SK-N-SH treated with all-trans-retinoic acid at 6 μM for 48 hours (cell line): ENCODE data around the gene BCL3.

Experiments used
- ATAC-seq: fragments of 200-7000 bp; cut with Tn5 transposase; 3 replicates; pipeline ENCODE4 v1.9.1; 2020; ENCODE audit warnings: mild to moderate bottlenecking, moderate library complexity
- ARNTL ChIP-seq: fragments of 450-650 bp; formaldehyde crosslinking; IDR thresholded peaks from 2 replicates; pipeline ENCODE4 v1.5.0; 2020; ENCODE audit warnings: low read depth, mild to moderate bottlenecking, moderate library complexity, borderline replicate concordance
- BACH2 ChIP-seq: fragments of 250-450 bp; sonication (Bioruptor Pico); IDR thresholded peaks from 2 replicates; pipeline ENCODE4 v1.9.0; 2021; ENCODE audit warnings: mild to moderate bottlenecking, borderline replicate concordance
- CREB5 ChIP-seq: fragments of 250-450 bp; sonication (Bioruptor Pico); IDR thresholded peaks from 2 replicates; pipeline ENCODE4 v1.5.1; 2020; ENCODE audit warnings: low read depth, mild to moderate bottlenecking, moderate library complexity
- CSDC2 ChIP-seq: fragments of 250-450 bp; sonication (Bioruptor Pico); IDR thresholded peaks from 2 replicates; pipeline ENCODE4 v1.5.0; 2020; ENCODE audit warnings: mild to moderate bottlenecking, moderate library complexity
- CSRNP3 ChIP-seq: fragments of 250-450 bp; sonication (Bioruptor Pico); IDR thresholded peaks from 2 replicates; pipeline ENCODE4 v1.5.1; 2021; ENCODE audit warnings: mild to moderate bottlenecking, moderate library complexity
- ESRRG ChIP-seq: fragments of 250-450 bp; sonication (Bioruptor Pico); IDR thresholded peaks from 2 replicates; pipeline ENCODE4 v1.6.1; 2021; ENCODE audit warnings: mild to moderate bottlenecking
- GLIS3 ChIP-seq: fragments of 250-450 bp; sonication (Bioruptor Pico); IDR thresholded peaks from 2 replicates; pipeline ENCODE4 v1.5.0; 2020; ENCODE audit warnings: mild to moderate bottlenecking, moderate library complexity
- ISL1 ChIP-seq: fragments of 250-450 bp; sonication (Bioruptor Pico); IDR thresholded peaks from 2 replicates; pipeline ENCODE4 v2.1.2; 2022; ENCODE audit warnings: mild to moderate bottlenecking, moderate library complexity
- OSR1 ChIP-seq: fragments of 250-450 bp; sonication (Bioruptor Pico); IDR thresholded peaks from 2 replicates; pipeline ENCODE4 v1.8.0; 2022; ENCODE audit warnings: moderate library complexity, mild to moderate bottlenecking, inconsistent platforms
- PATZ1 ChIP-seq: fragments of 250-450 bp; sonication (Bioruptor Pico); IDR thresholded peaks from 2 replicates; pipeline ENCODE4 v1.8.0; 2020; ENCODE audit warnings: mild to moderate bottlenecking, moderate library complexity, borderline replicate concordance
- POU6F1 ChIP-seq: fragments of 250-450 bp; sonication (Bioruptor Pico); IDR thresholded peaks from 2 replicates; pipeline ENCODE4 v1.8.0; 2021; ENCODE audit warnings: low read depth, mild to moderate bottlenecking, moderate library complexity, borderline replicate concordance
- PPARA ChIP-seq: fragments of 250-450 bp; sonication (Bioruptor Pico); IDR thresholded peaks from 2 replicates; pipeline ENCODE4 v1.5.0; 2020; ENCODE audit warnings: mild to moderate bottlenecking, borderline replicate concordance
- SNAI2 ChIP-seq: fragments of 250-450 bp; sonication (Bioruptor Pico); IDR thresholded peaks from 2 replicates; pipeline ENCODE4 v1.5.0; 2020; ENCODE audit warnings: mild to moderate bottlenecking, moderate library complexity
- TCF4 ChIP-seq: fragments of 250-450 bp; sonication (Bioruptor Pico); IDR thresholded peaks from 2 replicates; pipeline ENCODE4 v1.8.0; 2021; ENCODE audit warnings: mild to moderate bottlenecking, moderate library complexity, borderline replicate concordance
- TOX ChIP-seq: fragments of 250-450 bp; sonication (Bioruptor Pico); IDR thresholded peaks from 2 replicates; pipeline ENCODE4 v1.8.0; 2021; ENCODE audit warnings: mild to moderate bottlenecking, moderate library complexity, borderline replicate concordance
- TSHZ2 ChIP-seq: fragments of 250-450 bp; sonication (Bioruptor Pico); IDR thresholded peaks from 2 replicates; pipeline ENCODE4 v1.5.0; 2020; ENCODE audit warnings: mild to moderate bottlenecking, moderate library complexity
- ZC3H10 ChIP-seq: fragments of 250-450 bp; sonication (Bioruptor Pico); IDR thresholded peaks from 2 replicates; pipeline ENCODE4 v1.5.1; 2021; ENCODE audit warnings: mild to moderate bottlenecking, moderate library complexity
- ZFP3 ChIP-seq: fragments of 250-450 bp; sonication (Bioruptor Pico); IDR thresholded peaks from 2 replicates; pipeline ENCODE4 v1.5.0; 2020; ENCODE audit warnings: mild to moderate bottlenecking, moderate library complexity
- ZFP30 ChIP-seq: fragments of 450-650 bp; formaldehyde crosslinking; IDR thresholded peaks from 2 replicates; pipeline ENCODE4 v1.5.0; 2022; ENCODE audit warnings: mild to moderate bottlenecking, moderate library complexity
- ZNF565 ChIP-seq: fragments of 450-650 bp; formaldehyde crosslinking; conservative IDR thresholded peaks from 2 replicates; pipeline ENCODE4 v1.5.0; 2020; ENCODE audit warnings: low read depth, mild to moderate bottlenecking, moderate library complexity
- ZNF70 ChIP-seq: fragments of 450-650 bp; formaldehyde crosslinking; IDR thresholded peaks from 2 replicates; pipeline ENCODE4 v1.5.0; 2020; ENCODE audit warnings: mild to moderate bottlenecking, moderate library complexity
- ZNF8 ChIP-seq: fragments of 450-650 bp; formaldehyde crosslinking; IDR thresholded peaks from 2 replicates; pipeline ENCODE4 v1.5.0; 2020; ENCODE audit warnings: mild to moderate bottlenecking, moderate library complexity

BCL3 gene

GRCh38 chr19:44757057-44757734 lies 8.7 kb downstream of the BCL3 start:
- TF ChIP-seq BACH2 (CRISPR knock-in tag) (no peak), ZNF565 (no peak), GLIS3 (CRISPR knock-in tag) (no peak), PATZ1 (CRISPR knock-in tag) (no peak), ZNF8 (no peak), CSDC2 (CRISPR knock-in tag) (no peak), ARNTL (CRISPR knock-in tag) (no peak), ZFP3 (CRISPR knock-in tag) (no peak), ZC3H10 (CRISPR knock-in tag) (no peak), ISL1 (CRISPR knock-in tag) (no peak), OSR1 (no peak), ZNF70 (no peak)
- ATAC-seq: no peak

GRCh38 chr19:44757735-44758505 lies 9.4 kb downstream of the BCL3 start:
- ATAC-seq: no peak
- TF ChIP-seq CSDC2 (CRISPR knock-in tag) (no peak), GLIS3 (CRISPR knock-in tag) (no peak), TOX (CRISPR knock-in tag) (no peak), BACH2 (CRISPR knock-in tag) (no peak), ZNF8 (no peak), TSHZ2 (no peak), ZNF70 (no peak), CSRNP3 (CRISPR knock-in tag) (no peak), PATZ1 (CRISPR knock-in tag) (no peak), TCF4 (CRISPR knock-in tag) (no peak), OSR1 (no peak), ZFP3 (CRISPR knock-in tag) (no peak), ZC3H10 (CRISPR knock-in tag) (no peak)
- TF ChIP-seq, all 23 proteins: peak for 0

GRCh38 chr19:44758596-44758995 lies 10.1 kb downstream of the BCL3 start:
- no peak for ATAC-seq
- TF ChIP-seq OSR1 (no peak), BACH2 (CRISPR knock-in tag) (no peak), GLIS3 (CRISPR knock-in tag) (no peak), CSRNP3 (CRISPR knock-in tag) (no peak), POU6F1 (CRISPR knock-in tag) (no peak), TCF4 (CRISPR knock-in tag) (no peak), PPARA (no peak), ZFP30 (CRISPR knock-in tag) (no peak), CREB5 (CRISPR knock-in tag) (no peak), ZFP3 (CRISPR knock-in tag) (no peak), SNAI2 (CRISPR knock-in tag) (no peak), ESRRG (CRISPR knock-in tag) (no peak), ISL1 (CRISPR knock-in tag) (no peak), ZC3H10 (CRISPR knock-in tag) (no peak), ZNF565 (no peak)
